HCT116 (cell line): ENCODE results near the gene FRY. TPM values are rescaled to one million over a fixed set of nuclear protein-coding genes. Genes with fewer than 3 reads are reported as not detected.

Experiments
- ATAC-seq: fragments of 200-7000 bp; cut with Tn5 transposase; 2 replicates; pipeline ENCODE4 v1.9.1; 2020; ENCODE audit warnings: mild to moderate bottlenecking, moderate library complexity
- BruUV-seq: library from RNA; stranded (reverse); fragments of 400-500 nt; replicated peaks from 2 replicates; lab custom pipeline; 2021; lab: Mats Ljungman, UMichigan
- CTCF ChIA-PET: fragments of 300-600 bp; sonication (Branson Sonifier 250); formaldehyde crosslinking; loops from one replicate; lab custom pipeline; 2021; ENCODE audit warnings: antibody characterized with exemption; lab: Charles Lee
- POLR2A ChIA-PET: fragments of 300-600, 350-600 bp; sonication (Branson Sonifier 250); formaldehyde crosslinking; loops from one replicate; lab custom pipeline; 2021; ENCODE audit warnings: antibody characterized with exemption; lab: Charles Lee
- RAD21 ChIA-PET, 2 experiments: fragments of 300-600 bp; sonication (Branson Sonifier 250); formaldehyde crosslinking; loops; one replicate each; lab custom pipeline; 2023; ENCODE audit warnings: low total read pairs in 2 of 2; ENCODE audit not compliant: uncharacterized antibody in 2 of 2, unreplicated experiment in 2 of 2, low non-redundant PET in 1 of 2; lab: Charles Lee
- DNase-seq: peaks from one replicate; pipeline ENCODE4 v3.0.0-alpha.2; 2010; ENCODE audit warnings: low read depth, low spot score
- H2AFZ ChIP-seq: fragments of 200-600 bp; shearing (Covaris generic), sonication (generic); 2 replicates; pipeline ENCODE4 v1.6.1; 2017; ENCODE audit warnings: low read depth, mixed run types, mixed read lengths, antibody characterized with exemption, low read length; ENCODE audit not compliant: poor library complexity, severe bottlenecking
- H3K27ac ChIP-seq: 2 replicates; pipeline ENCODE4 v1.5.1; 2012; ENCODE audit warnings: low read depth, low read length
- H3K27me3 ChIP-seq: fragments of 200-600 bp; sonication (generic); 2 replicates; pipeline ENCODE4 v1.6.1; 2016; ENCODE audit warnings: mixed run types, low read length, mixed read lengths; ENCODE audit not compliant: insufficient read depth
- H3K36me3 ChIP-seq, 2 experiments: fragments of 200-500 bp in 1 of 2; fragments of 200-600 bp in 1 of 2; sonication (Bioruptor generic) in 1 of 2; sonication (generic) in 1 of 2; 2 replicates each; pipeline versions ENCODE4 v1.5.1 to v1.6.1; 2014 to 2016; ENCODE audit warnings: low read length in 2 of 2, inconsistent platforms in 1 of 2, mixed read lengths in 1 of 2, mixed run types in 1 of 2; ENCODE audit not compliant: insufficient read depth in 2 of 2, control insufficient read depth in 1 of 2
- H3K4me1 ChIP-seq, 2 experiments: fragments of 200-600 bp in 1 of 2; sonication (generic) in 1 of 2; 2 replicates each; pipeline versions ENCODE4 v1.5.1 to v1.6.1; 2012 to 2017; ENCODE audit warnings: low read length in 2 of 2, inconsistent platforms in 1 of 2, mild to moderate bottlenecking in 1 of 2, mixed read lengths in 1 of 2, mixed run types in 1 of 2, moderate library complexity in 1 of 2; ENCODE audit not compliant: insufficient read depth in 2 of 2, control insufficient read depth in 1 of 2
- H3K4me2 ChIP-seq: fragments of 200-600 bp; sonication (generic); 2 replicates; pipeline ENCODE4 v1.6.1; 2017; ENCODE audit warnings: mixed run types, low read length, mixed read lengths
- H3K4me3 ChIP-seq, 2 experiments: fragments of 200-600 bp in 1 of 2; sonication (generic) in 1 of 2; replicated peaks in 1 of 2; 2 replicates each; pipeline ENCODE4 v1.5.1; 2011 to 2016; ENCODE audit warnings: low read length in 2 of 2, control low read depth in 1 of 2, low read depth in 1 of 2, mild to moderate bottlenecking in 1 of 2, mixed read lengths in 1 of 2, mixed run types in 1 of 2
- H3K79me2 ChIP-seq: fragments of 200-600 bp; sonication (generic); 2 replicates; pipeline ENCODE4 v1.6.1; 2017; ENCODE audit warnings: mild to moderate bottlenecking, mixed run types, low read length, moderate library complexity, mixed read lengths; ENCODE audit not compliant: insufficient read depth
- H3K9ac ChIP-seq: fragments of 200-600 bp; sonication (generic); 2 replicates; pipeline ENCODE4 v1.6.1; 2016; ENCODE audit warnings: low read length, mixed read lengths
- H3K9me2 ChIP-seq: fragments of 200-600 bp; sonication (generic), shearing (Covaris generic); 2 replicates; pipeline ENCODE4 v1.6.1; 2017; ENCODE audit warnings: mixed run types, mild to moderate bottlenecking, moderate library complexity; ENCODE audit not compliant: insufficient read depth
- H3K9me3 ChIP-seq, 2 experiments: fragments of 200-500 bp in 1 of 2; fragments of 200-600 bp in 1 of 2; sonication (Bioruptor generic) in 1 of 2; sonication (generic) in 1 of 2; 2 replicates each; pipeline ENCODE4 v1.6.1; 2014 to 2017; ENCODE audit warnings: low read length in 2 of 2, mixed read lengths in 2 of 2, inconsistent platforms in 1 of 2, low read depth in 1 of 2, mild to moderate bottlenecking in 1 of 2, mixed run types in 1 of 2, moderate library complexity in 1 of 2; ENCODE audit not compliant: control insufficient read depth in 1 of 2, insufficient read depth in 1 of 2
- H4K20me1 ChIP-seq: fragments of 200-600 bp; sonication (generic), shearing (Covaris generic); 2 replicates; pipeline ENCODE4 v1.6.1; 2017; ENCODE audit warnings: mixed run types, mild to moderate bottlenecking, moderate library complexity; ENCODE audit not compliant: insufficient read depth
- ATF3 ChIP-seq: IDR thresholded peaks from 2 replicates; pipeline ENCODE4 v1.6.1; 2012
- CBX3 ChIP-seq: IDR thresholded peaks from 2 replicates; pipeline ENCODE4 v1.6.1; 2012; ENCODE audit warnings: low read depth
- CTCF ChIP-seq, 3 experiments: fragments of 200-600 bp in 1 of 3; sonication (generic) in 1 of 3; IDR thresholded peaks in 2 of 3; conservative IDR thresholded peaks in 1 of 3; 2 replicates each; pipeline ENCODE4 v1.5.1; 2012 to 2017; ENCODE audit warnings: low read depth in 2 of 3, low read length in 2 of 3, antibody characterized with exemption in 1 of 3, borderline replicate concordance in 1 of 3, control low read depth in 1 of 3, mild to moderate bottlenecking in 1 of 3, mixed read lengths in 1 of 3, mixed run types in 1 of 3, moderate library complexity in 1 of 3; ENCODE audit not compliant: insufficient read depth in 1 of 3
- EGR1 ChIP-seq: IDR thresholded peaks from 2 replicates; pipeline ENCODE4 v1.6.1; 2012; ENCODE audit warnings: low read depth
- EZH2phosphoT487 ChIP-seq: fragments of 200-600 bp; IDR thresholded peaks from 2 replicates; pipeline ENCODE4 v1.6.1; 2018; ENCODE audit warnings: antibody characterized with exemption, borderline replicate concordance
- POLR2A ChIP-seq: IDR thresholded peaks from 2 replicates; pipeline ENCODE4 v1.7.0; 2011; ENCODE audit warnings: borderline replicate concordance; ENCODE audit not compliant: insufficient read depth, insufficient read length; ENCODE audit errors: extremely low read depth
- RAD21 ChIP-seq: IDR thresholded peaks from 2 replicates; pipeline ENCODE4 v1.6.1; 2012; ENCODE audit warnings: low read depth, mild to moderate bottlenecking
- REST ChIP-seq: IDR thresholded peaks from 2 replicates; pipeline ENCODE4 v1.6.1; 2012; ENCODE audit warnings: low read depth
- SIN3A ChIP-seq: IDR thresholded peaks from 2 replicates; pipeline ENCODE4 v1.6.1; 2012; ENCODE audit warnings: low read depth
- SRF ChIP-seq: IDR thresholded peaks from 2 replicates; pipeline ENCODE4 v1.6.1; 2012; ENCODE audit warnings: low read depth
- TCF7L2 ChIP-seq: IDR thresholded peaks from 2 replicates; pipeline ENCODE4 v1.7.0; 2011; ENCODE audit warnings: borderline replicate concordance, inconsistent platforms; ENCODE audit not compliant: insufficient read depth, insufficient read length; ENCODE audit errors: extremely low read depth
- ZBTB33 ChIP-seq: IDR thresholded peaks from 2 replicates; pipeline ENCODE4 v1.6.1; 2011; ENCODE audit warnings: mild to moderate bottlenecking, low read length, moderate library complexity; ENCODE audit not compliant: insufficient replicate concordance; ENCODE audit errors: extremely low read depth
- ZNF274 ChIP-seq: fragments of 200-500 bp; sonication (Bioruptor generic); IDR thresholded peaks from 2 replicates; pipeline ENCODE4 v1.6.1; 2014; ENCODE audit warnings: mild to moderate bottlenecking, low read depth, low read length, inconsistent platforms
- intact Hi-C: fragments of 100-400 bp; cut with micrococcal nuclease; formaldehyde crosslinking; loops from 2 replicates; pipeline ENCODE4 v1.10.0; 2022
- total RNA-seq: library from RNA; stranded (reverse); gene quantifications from one replicate; pipeline ENCODE4 v1.2.1, GENCODE V29; 2021; ENCODE audit not compliant: unreplicated experiment

The FRY gene
- total RNA-seq, 1 experiment from 2014 or later: 1.4 TPM

GRCh38 chr13:32285633-32285965 is 254.0 kb downstream of the FRY start:
- Histone ChIP-seq H3K4me1 (peaks cover 13 to 14% of the 10 kb centered on the region in 2 experiments), H2AFZ (peak overlapping the region; percentile 82), H4K20me1 (no peaks in the 10 kb centered on the region), H3K27ac (no peak overlapping the region), H3K9me3 (no peaks in the 10 kb centered on the region), H3K36me3 (no peaks in the 10 kb centered on the region), H3K4me2 (peak overlapping the region; percentile 55), H3K27me3 (no peaks in the 10 kb centered on the region), H3K4me3 (0 out of 4 replicates have a peak overlapping the region, but pooled peaks of 1 of the 2 experiments have one; percentile 14), H3K79me2 (no peaks in the 10 kb centered on the region), H3K9ac (no peak overlapping the region), H3K9me2 (no peaks in the 10 kb centered on the region)
- TF ChIP-seq CTCF (IDR thresholded peaks at IDR 0.05 in 2 of 3, conservative IDR thresholded peaks at IDR 0.05 in 1 of 3; ENCODE audit: borderline replicate concordance in 1 of 3, insufficient read depth in 1 of 3, low read depth in 2 of 3, low read length in 2 of 3) (no peak), CBX3 (no peak), EZH2phosphoT487 (no peak), SIN3A (no peak), SRF (no peak), EGR1 (no peak)
- RAD21 ChIA-PET: no interaction called here
- CTCF ChIA-PET: interaction anchor here (1.9 kb wide), 1 partner anchor 18 kb away, joined by 7 read pairs; no protein-coding TSS in a partner anchor
- DNase-seq: no peak
- intact Hi-C loops: no loop called here
- POLR2A ChIA-PET: no interaction called here
- no peak for ATAC-seq
- BruUV-seq: no TSS peak

- CTCF ChIA-PET: no interaction called here
- no peak for TF ChIP-seq CBX3
- TF ChIP-seq ZBTB33: no peak
- no peak for TF ChIP-seq RAD21
- TF ChIP-seq REST: no peak
- no peak for TF ChIP-seq SIN3A
- no peak for TF ChIP-seq ZNF274
- TF ChIP-seq POLR2A: no peak
- TF ChIP-seq ATF3: no peak
- TF ChIP-seq TCF7L2: no peak
These were observed 265.6 kb downstream of the FRY start for GRCh38 chr13:32297206-32297605.

More at GRCh38 chr13:32297206-32297605, 265.6 kb downstream of the FRY start:
- DNase-seq: no peak
- Histone ChIP-seq H3K9me3 (no peaks in the 10 kb centered on the region), H3K27me3 (peaks cover 58% of the 10 kb centered on the region), H3K9me2 (no peaks in the 10 kb centered on the region), H3K36me3 (no peaks in the 10 kb centered on the region), H3K9ac (no peak overlapping the region), H3K79me2 (no peaks in the 10 kb centered on the region), H2AFZ (no peak overlapping the region), H3K4me1 (no peaks in the 10 kb centered on the region), H4K20me1 (no peaks in the 10 kb centered on the region), H3K4me2 (no peak overlapping the region), H3K27ac (no peak overlapping the region), H3K4me3 (no peak overlapping the region)
- intact Hi-C loops: no loop called here
- BruUV-seq: no TSS peak
- POLR2A ChIA-PET: no interaction called here
- RAD21 ChIA-PET: no interaction called here
- no peak for ATAC-seq
